ENCODE measurements around the gene SLX4IP. TPM values are rescaled to one million over a fixed set of nuclear protein-coding genes. Genes with fewer than 3 reads are reported as not detected.

The SLX4IP gene
- total RNA-seq, 1 experiment from 2014 or later, result 6.4 TPM

DNA sequence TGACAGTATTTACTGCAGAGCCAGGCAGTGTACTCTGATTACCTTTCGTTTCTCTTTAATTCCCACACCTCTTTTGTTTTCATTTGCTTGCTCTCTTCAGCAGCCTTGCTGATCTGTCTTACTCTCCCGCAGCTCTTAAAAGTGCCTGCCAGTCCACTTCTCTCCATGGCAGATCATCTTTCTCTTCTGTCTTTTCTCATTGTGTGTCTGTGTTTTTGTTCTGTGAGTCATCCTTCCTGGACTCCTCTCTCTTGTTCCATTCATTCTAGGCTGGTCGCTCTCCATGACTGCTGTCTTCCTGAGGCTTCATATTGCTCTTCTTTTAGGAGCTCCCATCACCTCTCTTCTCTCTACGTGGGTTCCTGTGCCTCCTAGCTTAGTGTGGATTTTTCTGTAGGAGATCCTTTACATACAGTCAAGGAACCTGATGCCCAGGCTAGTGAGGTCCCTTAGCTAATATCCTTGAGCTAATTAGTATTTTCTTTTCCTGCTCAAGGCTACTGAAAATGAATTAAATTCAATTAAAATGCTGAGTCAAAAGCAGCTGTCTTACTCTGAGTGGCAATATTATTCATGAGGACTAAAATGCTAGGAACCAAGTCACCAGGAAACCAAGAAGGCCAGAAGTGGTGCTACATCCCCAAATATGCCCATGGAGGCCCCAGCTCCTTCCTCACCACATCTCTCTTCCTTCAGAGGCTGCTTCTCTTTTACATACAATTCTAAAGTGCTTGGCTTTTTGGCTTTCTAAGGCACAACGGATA, 86.1 kb downstream of the SLX4IP start:
- Histone ChIP-seq H3K36me3 (ENCODE audit: low read depth, low read length) (no peaks in the 10 kb centered on the region), H3K79me2 (ENCODE audit: low read length) (peaks cover 25% of the 10 kb centered on the region), H3K4me3 (ENCODE audit: low read length) (no peak overlapping the region), H3K9ac (ENCODE audit: low read length) (no peak overlapping the region), H4K20me1 (ENCODE audit: low read length) (no peaks in the 10 kb centered on the region), H3K9me3 (ENCODE audit: low read length) (no peaks in the 10 kb centered on the region), H3K4me1 (ENCODE audit: insufficient read depth, low read length) (peaks cover 59% of the 10 kb centered on the region), H2AFZ (ENCODE audit: low read length) (no peak overlapping the region), H3K27ac (ENCODE audit: low read length) (peak overlapping the region; percentile 44), H3K9me2 (replicated peaks; ENCODE audit: low read length) (no peaks in the 10 kb centered on the region), H3F3A (ENCODE audit: low read length, unreplicated experiment) (peaks cover 22% of the 10 kb centered on the region), H3K4me2 (ENCODE audit: low read length) (peak overlapping the region; percentile 43), H3K27me3 (ENCODE audit: low read length) (no peaks in the 10 kb centered on the region)
- no peak for TF ChIP-seq EZH2 (IDR thresholded peaks at IDR 0.05; ENCODE audit: low read length, unreplicated experiment)
- TF ChIP-seq, protein P1, sequence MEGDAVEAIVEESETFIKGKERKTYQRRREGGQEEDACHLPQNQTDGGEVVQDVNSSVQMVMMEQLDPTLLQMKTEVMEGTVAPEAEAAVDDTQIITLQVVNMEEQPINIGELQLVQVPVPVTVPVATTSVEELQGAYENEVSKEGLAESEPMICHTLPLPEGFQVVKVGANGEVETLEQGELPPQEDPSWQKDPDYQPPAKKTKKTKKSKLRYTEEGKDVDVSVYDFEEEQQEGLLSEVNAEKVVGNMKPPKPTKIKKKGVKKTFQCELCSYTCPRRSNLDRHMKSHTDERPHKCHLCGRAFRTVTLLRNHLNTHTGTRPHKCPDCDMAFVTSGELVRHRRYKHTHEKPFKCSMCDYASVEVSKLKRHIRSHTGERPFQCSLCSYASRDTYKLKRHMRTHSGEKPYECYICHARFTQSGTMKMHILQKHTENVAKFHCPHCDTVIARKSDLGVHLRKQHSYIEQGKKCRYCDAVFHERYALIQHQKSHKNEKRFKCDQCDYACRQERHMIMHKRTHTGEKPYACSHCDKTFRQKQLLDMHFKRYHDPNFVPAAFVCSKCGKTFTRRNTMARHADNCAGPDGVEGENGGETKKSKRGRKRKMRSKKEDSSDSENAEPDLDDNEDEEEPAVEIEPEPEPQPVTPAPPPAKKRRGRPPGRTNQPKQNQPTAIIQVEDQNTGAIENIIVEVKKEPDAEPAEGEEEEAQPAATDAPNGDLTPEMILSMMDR (conservative IDR thresholded peaks at IDR 0.05; ENCODE audit: low read depth, low read length), result no peak
- no peak for TF ChIP-seq EZH2phosphoT487 (IDR thresholded peaks at IDR 0.05; ENCODE audit: borderline replicate concordance, low read length)
- CTCF ChIA-PET, result no interaction called here
- no TSS peak for BruUV-seq (replicated peaks)
- DNase-seq (peak; percentile 84), ATAC-seq (peak; percentile 75)
- POLR2A ChIA-PET (ENCODE audit: unreplicated experiment), result interaction anchor here (0.6 kb wide), 1 partner anchor 769 kb away, joined by 3 read pairs; no protein-coding TSS in a partner anchor
- intact Hi-C loops (cut with micrococcal nuclease), result loop anchor here (1.0 to 10.0 kb wide), 2 partner anchors 10 to 446 kb away; no protein-coding TSS in a partner anchor

GRCh38 chr20:10521836-10522235, 86.7 kb downstream of the SLX4IP start:
- H4K20me1 ChIP-seq (ENCODE audit: low read length), result no peaks in the 10 kb centered on the region
- no peak for DNase-seq
- H3K27ac ChIP-seq (ENCODE audit: low read length), result peak overlapping the region; percentile 44
- no peak for ATAC-seq
- no peak overlapping the region for H2AFZ ChIP-seq (ENCODE audit: low read length)
- peaks cover 59% of the 10 kb centered on the region for H3K4me1 ChIP-seq (ENCODE audit: insufficient read depth, low read length)
- H3K9me3 ChIP-seq (ENCODE audit: low read length), result no peaks in the 10 kb centered on the region
- H3K4me2 ChIP-seq (ENCODE audit: low read length), result no peak overlapping the region
- no peaks in the 10 kb centered on the region for H3K27me3 ChIP-seq (ENCODE audit: low read length)
- no peak overlapping the region for H3K9ac ChIP-seq (ENCODE audit: low read length)
- no peak for TF ChIP-seq EZH2 (IDR thresholded peaks at IDR 0.05; ENCODE audit: low read length, unreplicated experiment)
- TF ChIP-seq, protein P1 (conservative IDR thresholded peaks at IDR 0.05; ENCODE audit: low read depth, low read length), result no peak
- no peak for TF ChIP-seq EZH2phosphoT487 (IDR thresholded peaks at IDR 0.05; ENCODE audit: borderline replicate concordance, low read length)
- H3F3A ChIP-seq (ENCODE audit: low read length, unreplicated experiment), result peaks cover 22% of the 10 kb centered on the region
- H3K36me3 ChIP-seq (ENCODE audit: low read depth, low read length), result no peaks in the 10 kb centered on the region
- CTCF ChIA-PET, result no interaction called here
- POLR2A ChIA-PET (ENCODE audit: unreplicated experiment), result no interaction called here
- H3K79me2 ChIP-seq (ENCODE audit: low read length), result peaks cover 25% of the 10 kb centered on the region
- BruUV-seq (replicated peaks), result no TSS peak
- no peaks in the 10 kb centered on the region for H3K9me2 ChIP-seq (replicated peaks; ENCODE audit: low read length)
- H3K4me3 ChIP-seq (ENCODE audit: low read length), result no peak overlapping the region
- intact Hi-C loops (cut with micrococcal nuclease), result loop anchor here (1.0 to 10.0 kb wide), 2 partner anchors 11 to 447 kb away; no protein-coding TSS in a partner anchor

DNA sequence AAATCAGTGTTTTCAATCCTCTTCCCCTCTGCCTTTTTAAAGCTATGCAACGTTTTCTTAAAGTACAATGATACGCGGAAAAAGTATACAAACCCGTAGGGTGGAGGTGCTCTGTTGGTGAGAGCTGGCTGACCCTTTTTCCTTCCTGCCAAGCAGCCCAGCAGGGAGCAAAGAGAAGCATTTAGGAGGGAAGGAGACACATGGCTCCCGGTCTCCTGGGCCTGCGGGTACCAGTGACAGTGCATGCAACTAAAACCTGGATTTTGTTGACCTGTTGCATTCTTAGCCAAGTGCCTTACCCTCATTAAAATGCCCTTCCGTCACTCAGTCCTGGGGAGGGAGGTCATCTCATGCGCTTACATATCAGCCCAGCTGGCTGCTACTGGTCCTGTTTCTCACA, 87.2 kb downstream of the SLX4IP start:
- H3K9me2 ChIP-seq (replicated peaks; ENCODE audit: low read length), result no peaks in the 10 kb centered on the region
- no peaks in the 10 kb centered on the region for H3K9me3 ChIP-seq (ENCODE audit: low read length)
- BruUV-seq (replicated peaks), result no TSS peak
- ChIA-PET POLR2A (ENCODE audit: unreplicated experiment) (no interaction called here), CTCF (no interaction called here)
- H3K9ac ChIP-seq (ENCODE audit: low read length), result no peak overlapping the region
- H2AFZ ChIP-seq (ENCODE audit: low read length), result no peak overlapping the region
- H3K36me3 ChIP-seq (ENCODE audit: low read depth, low read length), result no peaks in the 10 kb centered on the region
- TF ChIP-seq EZH2 (IDR thresholded peaks at IDR 0.05; ENCODE audit: low read length, unreplicated experiment), result no peak
- no peak for TF ChIP-seq EZH2phosphoT487 (IDR thresholded peaks at IDR 0.05; ENCODE audit: borderline replicate concordance, low read length)
- TF ChIP-seq, protein P1 (conservative IDR thresholded peaks at IDR 0.05; ENCODE audit: low read depth, low read length), result no peak
- H3K27me3 ChIP-seq (ENCODE audit: low read length), result no peaks in the 10 kb centered on the region
- H3K79me2 ChIP-seq (ENCODE audit: low read length), result peaks cover 21% of the 10 kb centered on the region
- H3K27ac ChIP-seq (ENCODE audit: low read length), result no peak overlapping the region
- H3K4me2 ChIP-seq (ENCODE audit: low read length), result no peak overlapping the region
- intact Hi-C loops (cut with micrococcal nuclease), result loop anchor here (10.0 kb wide), 1 partner anchor 448 kb away; no protein-coding TSS in a partner anchor
- DNase-seq (no peak), ATAC-seq (no peak)
- no peaks in the 10 kb centered on the region for H4K20me1 ChIP-seq (ENCODE audit: low read length)
- H3K4me3 ChIP-seq (ENCODE audit: low read length), result no peak overlapping the region
- peaks cover 59% of the 10 kb centered on the region for H3K4me1 ChIP-seq (ENCODE audit: insufficient read depth, low read length)
- H3F3A ChIP-seq (ENCODE audit: low read length, unreplicated experiment), result peaks cover 22% of the 10 kb centered on the region

All from PC-3 (cell line).